Amygdala (tissue), 56 donors: ENCODE data around the gene ACTN1.
"Not testable (repeated sequence)": the region's sequence is repeated elsewhere in the genome, so short reads cannot be mapped to it uniquely, and the experiment has no call there.

Source experiments
- DNase-seq, 56 donors: peaks; one replicate each; lab custom pipeline; 2025; lab: John Stamatoyannopoulos, UW

Gene ACTN1

DNA sequence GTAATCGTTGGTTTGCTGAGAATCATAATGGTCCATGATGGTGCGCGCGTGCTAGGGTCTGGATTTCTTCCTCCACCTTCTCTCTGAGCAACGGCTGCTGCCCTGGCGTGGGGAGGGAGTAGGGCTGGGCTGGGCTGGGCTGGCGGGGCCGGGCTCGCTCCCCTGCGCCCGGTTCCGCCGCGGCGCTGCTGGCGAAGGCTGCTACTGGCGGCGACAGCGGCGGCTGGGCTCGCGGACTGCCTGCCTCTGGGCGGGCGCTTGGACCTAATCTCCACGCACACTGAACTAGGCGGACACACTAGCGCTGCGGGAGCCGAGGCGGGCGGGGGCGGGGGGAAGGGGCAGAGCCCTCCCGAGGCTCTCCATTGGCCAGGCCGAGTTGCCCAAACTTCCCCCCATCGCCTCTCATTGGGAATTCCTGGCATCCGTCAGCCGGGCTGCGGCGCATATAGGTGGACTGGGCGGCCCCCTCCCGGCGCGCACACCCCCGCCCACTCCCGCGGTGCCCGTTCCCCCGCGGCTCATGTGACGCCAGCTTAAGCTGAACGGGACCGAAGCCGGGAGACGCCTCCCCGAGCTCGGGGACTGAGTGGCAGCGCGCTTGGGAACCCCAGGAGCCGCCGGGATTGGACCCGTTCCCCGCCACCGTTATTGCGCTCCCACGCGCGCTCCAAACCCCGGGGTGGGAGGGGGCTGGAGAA, at the start of gene ACTN1:
ACTN1 (minus strand) TSS at position 282 of the 701 bp plus-strand sequence; CDS start at position 36, 246 bp downstream.
- peak in 55 of 56 donors; percentile 9 to 94 (median 75) for DNase-seq

DNA sequence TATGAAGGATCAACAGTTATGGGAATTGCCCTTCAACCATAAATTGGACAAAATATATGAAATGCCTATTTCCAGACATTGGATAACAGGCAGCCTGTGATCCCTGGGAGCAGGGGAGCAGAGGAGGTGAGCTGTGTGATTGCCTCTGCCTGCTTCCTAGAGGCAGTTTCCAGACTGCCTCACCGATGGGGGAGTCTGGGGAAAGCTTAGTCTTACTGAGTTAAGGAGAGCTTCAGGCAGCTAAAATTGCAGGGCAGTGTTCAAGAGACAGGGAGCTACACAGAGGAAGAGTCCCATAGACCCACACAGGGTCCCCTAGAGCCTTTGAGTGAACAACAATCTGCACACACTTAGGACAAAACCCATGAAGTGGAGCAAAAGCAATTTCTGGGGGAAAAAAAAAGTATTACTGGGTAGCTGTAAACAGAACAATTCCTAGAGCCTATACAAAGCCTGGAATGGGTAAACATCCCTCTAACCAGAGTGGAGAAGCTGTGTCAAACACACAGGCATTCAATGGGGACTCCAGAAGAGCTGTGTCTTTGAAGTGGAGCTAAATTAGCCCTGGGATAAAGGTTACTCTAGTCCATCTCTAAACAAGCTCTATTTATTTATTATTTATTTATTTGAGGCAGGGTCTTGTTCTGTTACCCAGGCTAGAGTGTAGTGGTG, 48.3 kb upstream of the ACTN1 start:
- no peak for DNase-seq

DNA sequence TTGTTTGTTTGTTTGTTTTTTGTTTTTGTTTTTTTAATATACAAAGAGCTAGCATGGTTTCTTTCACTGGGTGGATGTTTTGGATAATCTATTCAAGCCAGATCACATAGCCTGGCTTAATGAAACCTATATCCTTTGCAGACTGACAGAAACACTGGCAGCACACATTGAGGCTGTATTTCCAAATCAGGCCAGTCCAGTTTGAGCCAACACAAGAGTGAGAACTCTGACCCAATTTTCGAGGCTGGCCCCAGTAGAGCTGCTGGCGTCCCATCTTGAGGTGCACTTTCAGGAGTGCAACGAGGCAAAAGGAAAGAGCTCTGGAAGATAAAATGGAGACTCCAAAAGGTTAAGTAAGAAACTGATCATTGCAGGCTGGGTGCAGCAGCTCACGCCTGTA, 43.9 kb upstream of the ACTN1 start:
- DNase-seq = no peak

DNA sequence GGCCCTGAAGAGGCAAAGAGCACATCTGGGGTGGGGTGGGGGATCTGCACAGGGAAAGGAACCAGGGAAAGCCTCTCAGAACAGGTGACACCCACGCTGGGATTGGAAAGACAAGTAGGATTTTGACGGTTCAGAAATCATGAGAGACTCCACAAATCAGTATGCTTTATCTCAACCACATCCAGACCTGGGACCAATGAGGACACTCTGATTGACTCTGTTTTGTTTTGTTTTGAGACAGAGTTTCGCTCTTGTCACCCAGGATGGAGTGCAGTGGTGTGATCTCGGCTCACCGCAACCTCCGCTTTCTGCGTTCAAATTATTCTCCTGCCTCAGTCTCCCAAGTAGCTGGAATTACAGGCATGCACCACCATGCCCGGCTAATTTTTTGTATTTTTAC, 43.0 kb upstream of the ACTN1 start:
- DNase-seq = not testable (repeated sequence)

DNA sequence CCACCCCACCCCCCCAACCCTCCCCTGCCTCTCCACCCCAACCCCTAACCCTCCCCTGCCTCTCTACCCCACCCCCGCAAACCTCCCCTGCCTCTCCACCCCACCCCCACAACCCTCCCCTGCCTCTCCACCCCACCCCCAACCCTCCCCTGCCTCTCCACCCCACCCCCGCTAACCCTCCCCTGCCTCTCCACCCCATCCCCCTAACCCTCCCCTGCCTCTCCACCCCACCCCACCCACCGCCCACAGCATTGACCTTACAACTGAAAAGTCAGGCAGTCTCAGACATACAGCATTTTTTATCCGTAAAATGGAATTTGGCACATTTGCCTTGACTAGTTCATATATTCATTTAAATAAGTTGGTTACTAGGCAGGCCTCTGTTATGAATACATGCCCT, 38.6 kb upstream of the ACTN1 start:
- no peak for DNase-seq

DNA sequence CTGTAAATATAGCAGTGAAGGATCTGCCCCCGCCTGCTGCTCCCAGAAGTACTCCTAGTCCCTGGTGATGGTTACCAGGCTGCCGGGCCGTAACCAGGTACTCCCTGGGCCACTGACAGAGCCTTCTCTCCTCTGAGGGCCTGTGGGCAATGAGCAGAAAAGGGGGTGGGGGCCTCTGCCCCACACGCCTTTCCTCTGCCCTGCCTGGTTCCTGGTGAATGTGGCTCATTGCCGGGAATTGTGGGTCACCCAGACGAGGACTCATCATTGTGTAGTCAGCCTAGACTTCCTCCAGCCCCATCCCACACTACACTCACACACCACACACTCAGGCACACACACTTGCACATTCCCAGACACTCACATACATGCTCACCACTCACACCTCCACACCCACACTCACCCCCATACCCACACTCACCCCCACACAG, 35.7 kb upstream of the ACTN1 start:
- no peak for DNase-seq

DNA sequence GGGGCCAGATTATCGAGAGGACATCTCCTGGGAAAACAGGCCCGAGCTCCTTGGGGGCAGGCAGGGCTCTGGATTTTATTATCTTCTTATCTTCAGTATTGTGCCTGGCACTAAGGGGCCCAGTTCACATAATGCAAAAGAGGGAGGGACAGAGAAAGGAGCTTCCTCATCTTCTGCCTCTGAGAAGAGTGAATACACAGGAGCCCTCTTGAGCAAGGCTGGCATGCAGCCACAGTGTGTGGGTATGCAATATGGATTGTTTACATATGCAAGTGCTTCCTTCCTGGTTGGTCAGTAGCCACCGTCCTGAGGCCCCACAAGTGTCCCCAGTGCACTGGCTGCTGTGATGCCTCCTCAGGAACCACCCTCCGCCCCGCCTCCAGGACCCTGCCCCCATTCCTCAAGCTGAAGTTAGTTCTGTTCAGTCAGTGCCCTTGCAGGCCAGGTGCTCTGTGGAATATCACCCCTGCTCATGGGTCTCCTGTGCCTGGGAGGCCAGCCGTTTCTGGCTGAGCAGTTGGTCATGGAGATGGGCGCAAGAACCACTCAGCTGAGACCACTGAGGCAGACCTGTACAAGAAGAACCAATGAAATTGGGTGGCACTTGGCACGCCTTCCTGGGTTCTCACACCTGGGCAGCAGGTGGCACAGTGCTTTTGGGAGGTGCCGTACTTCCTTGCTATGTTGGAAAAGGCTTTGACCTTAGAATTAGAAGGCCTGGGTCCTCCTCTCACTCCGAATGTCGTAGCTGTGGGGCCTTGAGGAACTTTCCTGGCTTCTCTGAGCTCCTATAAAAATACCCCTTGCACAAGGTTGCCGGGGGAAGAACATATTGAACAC, 35.1 kb upstream of the ACTN1 start:
- DNase-seq = peak in 6 of 56 donors; percentile 6 to 24 (median 11)

DNA sequence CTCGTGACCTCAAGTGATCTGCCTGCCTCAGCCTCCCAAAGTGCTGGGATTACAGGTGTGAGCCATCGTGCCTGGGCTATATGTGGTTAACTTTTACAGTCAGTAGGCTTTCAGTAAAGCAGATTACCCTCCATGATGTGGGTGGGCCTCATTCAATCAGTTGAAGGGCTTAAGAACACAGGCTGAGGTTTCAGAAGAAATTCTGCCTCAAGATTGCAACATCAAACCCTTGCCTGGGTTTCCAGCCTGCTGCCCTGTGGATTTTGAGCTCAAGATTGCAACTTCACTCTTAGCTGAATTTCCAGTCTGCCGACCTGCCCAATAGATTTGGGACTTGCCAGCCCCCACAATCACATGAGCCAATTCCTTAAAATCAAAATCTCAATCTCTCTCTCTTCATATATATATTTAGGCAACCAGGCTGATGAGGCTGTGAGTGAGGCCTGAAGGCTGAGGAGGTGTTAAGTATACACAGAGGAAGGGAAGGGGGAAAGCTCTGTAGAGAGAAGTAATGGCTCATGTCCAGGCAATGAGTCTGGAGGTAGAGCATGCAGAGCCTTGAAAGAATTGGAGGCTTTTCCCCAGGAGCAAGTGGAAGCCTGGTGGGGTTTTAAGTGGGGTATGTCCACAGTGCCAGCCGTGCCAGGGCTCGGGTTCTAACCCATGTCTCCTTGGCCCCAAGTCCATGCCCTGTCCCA, 33.3 kb upstream of the ACTN1 start:
- DNase-seq = peak in 1 of 56 donors; percentile 9

DNA sequence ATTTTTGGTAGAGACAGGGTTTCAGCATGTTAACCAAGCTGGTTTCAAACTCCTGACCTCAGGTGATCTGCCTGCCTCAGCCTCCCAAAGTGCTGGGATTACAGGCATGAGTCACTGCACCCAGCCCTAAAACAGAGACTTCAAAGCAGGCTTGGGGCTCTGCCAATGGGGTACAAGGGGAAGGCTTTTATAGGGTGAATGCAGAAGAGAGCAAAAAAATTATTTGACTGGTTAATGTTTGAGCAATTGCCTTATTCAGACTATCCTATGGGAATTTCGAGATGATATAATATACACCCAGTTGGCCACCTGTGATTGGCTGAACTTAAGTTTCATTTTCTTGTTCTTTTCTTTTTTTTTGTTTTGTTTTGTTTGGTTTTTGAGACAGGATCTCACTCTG, 31.5 kb upstream of the ACTN1 start:
- DNase-seq = no peak

DNA sequence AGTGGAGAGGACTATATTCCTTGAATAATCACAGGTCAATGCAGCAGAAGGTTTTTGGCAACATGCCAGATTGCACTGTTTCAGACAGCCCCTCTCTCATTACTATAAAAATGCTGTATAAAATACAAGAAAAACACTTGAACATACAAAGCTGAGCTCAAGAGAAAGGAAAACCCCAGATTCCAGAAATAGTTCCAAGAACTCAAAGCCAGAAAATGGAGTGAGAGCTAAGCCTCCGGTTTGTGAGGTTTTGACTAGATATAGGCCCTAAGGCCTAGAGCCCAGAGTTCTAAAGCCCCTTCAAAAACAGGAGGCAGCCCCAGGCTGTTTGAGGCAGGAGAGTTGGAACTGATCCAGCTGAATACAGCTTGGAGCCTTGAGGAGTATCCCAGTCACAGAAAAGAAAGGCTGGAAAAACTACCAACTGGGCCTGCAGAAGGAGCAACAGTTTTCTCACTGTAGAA, 29.4 kb upstream of the ACTN1 start:
- DNase-seq = no peak

DNA sequence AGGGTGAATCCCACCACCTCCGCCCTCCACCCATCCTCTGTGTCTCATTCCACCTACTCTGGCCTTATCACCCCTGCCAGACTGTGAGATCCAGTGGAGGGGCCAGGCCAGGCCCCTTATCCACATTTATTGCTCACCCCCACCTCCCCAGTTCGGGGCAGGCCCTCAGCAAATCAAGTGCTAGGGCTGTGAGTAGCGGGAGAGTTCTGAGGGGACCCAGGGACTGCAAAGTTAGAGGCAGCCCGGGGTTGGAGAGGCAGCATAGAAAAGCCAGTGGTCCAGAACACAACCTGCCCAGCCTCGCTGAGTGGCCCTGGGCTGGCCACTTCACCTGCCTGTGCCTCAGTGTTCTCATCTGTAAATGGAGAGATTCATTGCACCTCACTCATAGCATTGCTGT, 27.2 kb upstream of the ACTN1 start:
- DNase-seq = no peak

DNA sequence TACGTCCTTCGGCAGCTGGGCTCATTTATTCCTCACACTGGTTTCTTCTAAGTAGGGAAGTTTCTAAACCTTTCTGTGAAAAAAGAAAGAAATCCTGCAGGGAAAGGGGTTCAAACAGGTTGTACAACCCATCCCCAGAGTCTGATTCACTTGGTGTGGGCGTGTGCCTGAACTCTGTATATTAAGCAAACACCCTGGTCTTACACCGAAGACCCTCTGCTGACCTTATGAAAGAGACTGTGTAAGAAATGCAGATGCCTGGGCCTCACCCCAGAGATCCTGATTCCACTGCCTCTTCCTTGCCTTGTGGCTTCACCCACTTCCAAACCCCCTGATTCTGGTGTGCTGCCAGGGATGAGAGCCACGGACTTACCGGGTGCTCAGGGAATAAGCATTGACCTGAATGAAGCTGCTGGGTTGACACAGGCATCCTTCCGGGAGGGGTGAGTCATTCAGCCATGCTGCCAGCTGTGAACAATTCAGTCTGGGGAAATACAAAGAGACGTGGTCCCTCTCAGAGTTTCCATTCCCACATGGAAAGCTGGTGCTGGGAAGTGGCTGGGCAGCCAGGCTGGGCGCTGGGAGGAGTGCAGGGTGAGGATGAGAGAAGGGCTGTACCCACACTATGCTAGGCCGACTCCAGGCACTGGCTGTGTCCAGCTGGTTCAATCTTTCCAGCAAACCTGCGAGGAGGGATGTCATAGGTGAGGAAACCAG, 26.5 kb upstream of the ACTN1 start:
- peak in 4 of 56 donors; percentile 18 to 30 (median 24) for DNase-seq

DNA sequence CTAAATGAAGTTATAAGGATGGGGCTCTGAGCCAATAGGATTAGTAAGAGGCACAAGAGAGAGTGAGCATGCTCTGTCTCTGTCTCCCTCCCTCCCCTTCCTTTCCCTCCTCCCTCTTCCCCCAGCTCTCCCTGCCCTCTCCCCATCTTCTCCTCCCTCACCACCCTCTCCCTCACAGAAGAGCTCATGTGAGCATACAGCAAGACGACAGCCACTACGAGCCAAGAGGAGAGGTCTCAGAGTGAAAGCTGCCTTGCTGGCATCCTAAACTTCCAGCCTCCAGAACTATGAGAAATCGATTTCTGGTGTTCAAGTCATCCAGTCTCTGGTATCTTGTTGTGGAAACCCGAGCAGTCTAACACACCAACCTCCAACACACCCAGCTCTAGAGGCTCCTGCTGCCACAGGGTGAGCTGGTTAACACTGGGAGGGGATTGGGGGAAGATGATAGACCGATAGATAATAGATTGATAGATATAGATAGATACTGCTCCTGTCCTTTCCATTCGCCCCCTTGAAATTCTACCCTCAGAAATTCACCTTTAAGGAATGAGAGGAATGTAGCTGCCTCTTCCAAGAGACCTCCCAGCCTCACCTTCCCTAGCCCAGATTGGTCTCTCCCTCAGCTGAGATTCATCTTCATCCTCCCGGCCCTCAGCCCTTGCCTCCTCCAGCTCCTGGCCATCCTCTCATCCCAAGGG, 25.8 kb upstream of the ACTN1 start:
- DNase-seq = peak in 1 of 56 donors; percentile 17

DNA sequence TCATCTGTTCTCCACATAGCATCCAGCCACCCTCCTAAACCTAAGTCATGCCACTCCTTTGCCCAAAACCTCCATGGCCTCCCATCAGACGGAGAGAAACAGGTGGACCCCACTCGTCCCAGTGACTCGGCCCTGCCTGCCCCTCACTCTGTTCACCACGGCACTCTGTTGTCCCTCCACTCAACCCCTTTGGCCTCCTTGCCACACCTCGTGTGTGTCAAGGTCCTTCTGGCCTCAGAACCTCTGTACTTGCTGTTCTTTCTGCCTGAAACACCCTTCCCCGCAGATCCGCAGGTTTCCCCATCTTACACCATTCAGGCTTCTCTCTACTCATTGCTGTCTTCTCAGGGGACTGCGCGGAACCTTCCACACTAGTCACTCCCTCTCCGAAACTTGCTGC, 24.5 kb upstream of the ACTN1 start:
- DNase-seq = no peak

DNA sequence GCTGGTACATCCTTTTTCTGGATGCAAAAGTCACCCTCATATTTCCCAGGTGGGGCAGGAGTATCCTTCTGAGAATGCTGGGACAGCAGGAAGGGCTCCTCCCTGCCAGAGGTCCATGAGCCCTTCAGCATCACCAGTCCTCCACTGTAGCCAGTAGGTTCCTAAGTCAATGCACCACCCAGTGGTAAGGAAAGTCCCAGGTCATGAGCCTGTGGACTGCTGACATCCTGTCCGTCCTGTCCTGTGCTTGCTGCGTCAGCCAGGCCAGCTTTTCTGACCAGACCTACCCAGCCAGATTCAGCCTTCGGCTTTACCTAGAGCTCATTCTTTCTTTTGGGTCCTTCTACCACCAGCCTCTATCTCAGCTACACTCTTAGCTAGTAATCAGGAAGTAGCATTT, 23.0 kb upstream of the ACTN1 start:
- no peak for DNase-seq

DNA sequence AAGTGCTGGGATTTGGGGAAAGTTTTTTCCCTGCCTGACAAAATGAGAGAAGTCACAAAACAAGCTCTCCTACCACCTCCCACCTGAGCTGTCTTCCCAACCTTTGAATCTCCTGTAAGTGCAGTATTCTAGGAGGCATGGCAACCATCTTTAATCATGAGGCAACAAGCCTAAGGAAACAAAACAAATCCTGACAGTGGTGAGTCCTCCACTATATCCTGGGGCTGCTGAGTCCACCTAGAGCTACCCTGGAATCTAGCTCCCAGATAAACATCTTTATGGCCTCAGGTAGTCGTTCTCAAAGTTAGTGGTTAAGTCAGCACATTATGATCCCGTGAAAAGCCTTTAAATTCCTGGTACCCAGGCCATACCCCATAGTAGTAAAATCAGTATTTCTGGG, 22.3 kb upstream of the ACTN1 start:
- no peak for DNase-seq

DNA sequence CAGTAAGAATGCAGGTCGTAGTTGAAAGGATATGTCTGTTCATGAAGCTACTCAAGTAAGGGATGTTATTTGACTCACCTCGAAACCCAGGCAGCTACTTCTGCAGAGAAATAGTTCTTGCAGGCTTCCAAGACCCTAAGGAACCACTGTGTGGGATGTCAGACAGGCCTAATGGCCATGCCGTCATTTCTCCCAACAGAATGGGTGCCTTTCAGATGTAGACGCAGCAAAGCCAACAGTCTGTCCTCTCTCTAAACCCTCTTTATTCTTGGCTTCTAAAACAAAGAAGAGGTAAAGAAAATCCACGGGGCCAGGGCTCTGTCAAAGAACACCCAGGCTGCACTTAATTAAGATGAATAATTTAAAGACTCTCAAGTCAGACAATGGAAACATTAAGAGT, 19.0 kb upstream of the ACTN1 start:
- no peak for DNase-seq

DNA sequence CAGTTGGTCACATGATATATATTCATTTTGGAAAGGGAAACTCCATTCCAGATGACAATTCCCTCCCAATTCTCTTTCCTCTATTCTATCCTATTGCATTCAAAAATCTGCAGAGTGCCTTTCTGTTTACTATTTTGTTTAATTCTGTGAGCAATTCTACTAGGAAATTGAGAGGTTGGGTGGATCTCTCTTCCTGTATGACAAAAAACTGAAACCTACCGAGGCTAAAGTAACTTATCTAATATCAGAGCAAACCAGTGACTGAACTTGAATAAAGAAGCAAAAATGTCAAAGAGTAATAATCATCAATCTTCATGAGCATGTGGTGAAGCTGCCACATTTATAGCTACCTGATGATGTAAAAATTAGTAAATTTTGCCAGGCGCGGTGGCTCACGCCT, 16.6 kb upstream of the ACTN1 start:
- no peak for DNase-seq

DNA sequence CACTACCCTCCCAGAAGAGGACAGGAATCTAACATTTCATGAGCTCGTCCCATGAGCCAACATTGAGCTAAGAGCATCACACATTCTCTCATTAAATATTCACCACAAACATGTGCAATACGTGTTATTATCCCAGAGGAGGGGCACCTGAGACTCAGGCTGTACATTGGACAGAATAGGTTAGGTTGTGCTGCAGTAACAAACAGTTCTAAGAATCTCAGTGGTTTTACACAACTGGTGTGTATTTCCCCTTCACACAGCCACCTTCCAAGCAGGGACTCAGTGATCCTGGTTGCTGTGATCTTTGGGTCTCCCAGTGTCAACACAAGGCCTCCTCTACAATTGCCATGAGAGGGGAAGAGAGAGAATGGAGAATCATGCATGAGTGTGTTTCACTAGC, 15.0 kb upstream of the ACTN1 start:
- DNase-seq = no peak
